HS-5 (cell line): ENCODE measurements around the gene TTC28.

Experiments used
- DNase-seq: peaks from one replicate; pipeline ENCODE4 v3.0.0-alpha.2; 2012; ENCODE audit warnings: low read depth

The TTC28 gene

GRCh38 chr22:28019881-28020861 is 659.5 kb downstream of the TTC28 start:
- peak; percentile 18 for DNase-seq

- no peak for DNase-seq
Observed at GRCh38 chr22:28019360-28019759, 660.3 kb downstream of the TTC28 start.

- DNase-seq, result no peak
Observed at GRCh38 chr22:28018461-28018927, 661.1 kb downstream of the TTC28 start.

- DNase-seq, result no peak
Observed at GRCh38 chr22:28017859-28018258, 661.8 kb downstream of the TTC28 start.

- DNase-seq, result no peak
Observed at GRCh38 chr22:28017558-28017820, 662.2 kb downstream of the TTC28 start.

- no peak for DNase-seq
Observed at GRCh38 chr22:28016781-28017557, 662.7 kb downstream of the TTC28 start.

GRCh38 chr22:28015676-28016601 is 663.7 kb downstream of the TTC28 start:
- no peak for DNase-seq

- no peak for DNase-seq
Observed at GRCh38 chr22:28015046-28015425, 664.6 kb downstream of the TTC28 start.

GRCh38 chr22:28014211-28015045 is 665.2 kb downstream of the TTC28 start:
- DNase-seq, result no peak

- no peak for DNase-seq
Observed at GRCh38 chr22:28013611-28014010, 666.0 kb downstream of the TTC28 start.

- no peak for DNase-seq
Observed at GRCh38 chr22:28012832-28013460, 666.7 kb downstream of the TTC28 start.

- DNase-seq, result no peak
Observed at GRCh38 chr22:28009272-28009827, 670.3 kb downstream of the TTC28 start.

- no peak for DNase-seq
Observed at GRCh38 chr22:28008649-28009048, 671.0 kb downstream of the TTC28 start.

- no peak for DNase-seq
Observed at GRCh38 chr22:28008056-28008455, 671.6 kb downstream of the TTC28 start.

GRCh38 chr22:28006271-28006670 is 673.4 kb downstream of the TTC28 start:
- DNase-seq, result no peak

GRCh38 chr22:28005513-28005912 is 674.1 kb downstream of the TTC28 start:
- DNase-seq, result no peak

GRCh38 chr22:28004021-28004420 is 675.6 kb downstream of the TTC28 start:
- DNase-seq, result no peak

- no peak for DNase-seq
Observed at GRCh38 chr22:28002863-28003565, 676.6 kb downstream of the TTC28 start.

- no peak for DNase-seq
Observed at GRCh38 chr22:28002181-28002700, 677.4 kb downstream of the TTC28 start.
